D721Med (cell line): ENCODE results near the gene MREG.

ENCODE experiments used
- DNase-seq: peaks from one replicate; pipeline ENCODE4 v3.0.0; 2011; ENCODE audit warnings: low spot score; ENCODE audit not compliant: insufficient read length
- FAIRE-seq: peaks from 2 replicates; lab custom pipeline; 2011; peaks lifted over from hg19 to GRCh38; lab: Jason Lieb, UNC
- CTCF ChIP-seq: IDR thresholded peaks from 2 replicates; pipeline ENCODE4 v1.5.1; 2012; ENCODE audit warnings: mild to moderate bottlenecking, control low read depth; ENCODE audit not compliant: insufficient read depth; ENCODE audit errors: missing control alignments

Gene MREG

GRCh38 chr2:216003876-216004696 lies 9.3 kb downstream of the MREG start:
- no peak for DNase-seq
- no peak for FAIRE-seq
- TF ChIP-seq CTCF, result no peak

- TF ChIP-seq CTCF, result no peak
- FAIRE-seq, result no peak
- DNase-seq, result no peak
These were observed 10.7 kb downstream of the MREG start for GRCh38 chr2:216002693-216003092.

- DNase-seq (no peak), FAIRE-seq (no peak)
- no peak for TF ChIP-seq CTCF
These were observed 11.2 kb downstream of the MREG start for GRCh38 chr2:216002101-216002678.

- FAIRE-seq, result no peak
- TF ChIP-seq CTCF, result no peak
- DNase-seq, result no peak
These were observed 11.9 kb downstream of the MREG start for GRCh38 chr2:216001216-216002100.

DNA sequence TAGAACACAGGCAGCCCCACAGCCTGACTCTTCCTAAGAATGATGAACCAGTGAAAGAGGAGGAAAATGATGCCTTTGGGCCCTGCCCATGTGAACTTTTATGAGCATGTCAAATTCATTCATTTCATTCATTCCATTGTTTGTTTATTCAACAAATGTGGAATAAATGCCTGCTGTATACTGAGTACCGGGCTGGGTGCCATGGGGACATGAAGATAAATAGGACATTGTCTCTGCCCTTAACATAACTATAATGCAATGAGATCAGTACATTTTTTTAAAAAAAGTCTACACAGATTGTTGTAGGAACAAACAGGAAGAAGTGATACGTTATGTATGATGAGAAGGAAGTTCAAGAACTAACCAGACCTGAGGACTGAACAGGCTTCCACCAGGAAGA lies 14.7 kb downstream of the MREG start:
- FAIRE-seq, result no peak
- no peak for TF ChIP-seq CTCF
- no peak for DNase-seq

DNA sequence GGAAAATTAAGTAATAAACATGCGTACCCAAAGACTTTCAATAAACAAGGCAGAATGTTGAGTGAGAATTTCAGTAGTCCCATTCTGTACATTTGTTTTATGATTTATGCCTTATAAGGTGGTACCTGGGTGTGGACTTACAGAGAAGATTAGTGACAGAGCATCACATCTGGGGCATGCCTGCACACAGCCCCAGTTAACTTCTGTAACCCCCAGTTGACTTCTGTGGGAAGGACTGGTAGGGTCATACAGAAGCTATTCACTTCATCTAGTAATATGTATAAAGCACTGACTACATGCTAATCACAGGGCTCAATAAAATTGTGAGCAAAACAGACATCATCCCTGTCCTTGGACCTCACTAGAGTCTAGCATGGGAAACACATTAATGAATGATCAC lies 16.1 kb downstream of the MREG start:
- DNase-seq, result no peak
- no peak for TF ChIP-seq CTCF
- no peak for FAIRE-seq
